Breast epithelium (tissue), 3 donors: ENCODE results near the gene HOXD4.

Source experiments
- POLR2A ChIP-seq: fragments of 450-650 bp; IDR thresholded peaks from one replicate; pipeline ENCODE4 v1.6.1; 2016; ENCODE audit warnings: antibody characterized with exemption, mild to moderate bottlenecking, moderate library complexity
- TF ChIP-seq, protein P1 (sequence below), 3 donors: fragments of 450-650 bp; IDR thresholded peaks; one replicate each; pipeline ENCODE4 v1.5.1; 2016 to 2017; ENCODE audit warnings: antibody characterized with exemption in 3 of 3, mild to moderate bottlenecking in 3 of 3, moderate library complexity in 3 of 3

DNA sequence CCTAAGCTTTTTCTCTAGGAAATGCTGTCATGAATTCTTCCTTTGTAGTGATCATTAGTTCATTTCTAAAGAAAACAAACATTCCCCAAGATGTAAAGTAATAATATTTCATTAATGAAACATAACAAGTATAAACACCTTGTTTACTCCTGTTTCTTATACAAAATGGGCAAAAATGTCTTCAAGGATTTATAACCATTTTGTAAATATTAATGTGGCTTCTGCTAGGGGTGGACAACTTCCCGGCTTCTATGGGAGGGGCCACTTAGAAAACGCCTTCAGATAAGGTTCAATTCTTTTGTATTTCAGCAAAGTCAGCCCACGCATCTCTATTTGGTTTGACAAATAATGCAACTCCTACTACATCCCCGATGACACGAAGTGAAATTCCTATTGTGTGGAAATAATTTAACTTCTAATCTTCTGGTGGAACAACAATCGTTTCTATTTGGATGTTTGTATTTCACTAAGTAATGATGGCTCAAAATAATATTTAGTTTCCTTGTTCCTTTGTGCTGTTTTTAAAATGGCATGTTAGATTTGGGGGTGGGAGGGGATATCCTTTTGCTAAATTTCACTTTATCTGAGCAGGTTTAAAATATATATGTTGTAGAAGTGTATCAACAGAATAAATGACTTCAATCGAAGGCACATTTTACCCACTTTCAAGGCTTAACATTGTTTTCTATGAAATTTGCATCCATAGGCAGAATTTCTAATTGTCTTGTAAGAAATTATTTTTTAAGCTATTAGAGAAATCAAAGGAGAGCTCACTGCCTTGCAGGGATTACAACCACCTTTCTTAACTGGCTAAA lies 22.4 kb downstream of the HOXD4 start:
- TF ChIP-seq, protein P1, sequence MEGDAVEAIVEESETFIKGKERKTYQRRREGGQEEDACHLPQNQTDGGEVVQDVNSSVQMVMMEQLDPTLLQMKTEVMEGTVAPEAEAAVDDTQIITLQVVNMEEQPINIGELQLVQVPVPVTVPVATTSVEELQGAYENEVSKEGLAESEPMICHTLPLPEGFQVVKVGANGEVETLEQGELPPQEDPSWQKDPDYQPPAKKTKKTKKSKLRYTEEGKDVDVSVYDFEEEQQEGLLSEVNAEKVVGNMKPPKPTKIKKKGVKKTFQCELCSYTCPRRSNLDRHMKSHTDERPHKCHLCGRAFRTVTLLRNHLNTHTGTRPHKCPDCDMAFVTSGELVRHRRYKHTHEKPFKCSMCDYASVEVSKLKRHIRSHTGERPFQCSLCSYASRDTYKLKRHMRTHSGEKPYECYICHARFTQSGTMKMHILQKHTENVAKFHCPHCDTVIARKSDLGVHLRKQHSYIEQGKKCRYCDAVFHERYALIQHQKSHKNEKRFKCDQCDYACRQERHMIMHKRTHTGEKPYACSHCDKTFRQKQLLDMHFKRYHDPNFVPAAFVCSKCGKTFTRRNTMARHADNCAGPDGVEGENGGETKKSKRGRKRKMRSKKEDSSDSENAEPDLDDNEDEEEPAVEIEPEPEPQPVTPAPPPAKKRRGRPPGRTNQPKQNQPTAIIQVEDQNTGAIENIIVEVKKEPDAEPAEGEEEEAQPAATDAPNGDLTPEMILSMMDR (IDR thresholded peaks at IDR 0.05) = no peak
- no peak for TF ChIP-seq POLR2A
